Measurements from ENCODE around the gene AIP.
"Not testable (repeated sequence)": the region's sequence is repeated elsewhere in the genome, so short reads cannot be mapped to it uniquely, and the experiment has no call there.

AIP gene

GRCh38 chr11:67449116-67449844 lies 33.5 kb upstream of the AIP start:
- DNase-seq = no peak

GRCh38 chr11:67450796-67451657 lies 31.8 kb upstream of the AIP start:
- DNase-seq = no peak

- no peak for DNase-seq
Measured at GRCh38 chr11:67451658-67451976, 31.2 kb upstream of the AIP start.

GRCh38 chr11:67452141-67452952 lies 30.5 kb upstream of the AIP start, which contains the start of gene GPR152:
Gene GPR152 (minus strand): TSS chr11:67452729. CDS start chr11:67452724, 5 bp downstream.
- DNase-seq = no peak

GRCh38 chr11:67453816-67454732 lies 28.8 kb upstream of the AIP start:
- no peak for DNase-seq

- no peak for DNase-seq
Measured at GRCh38 chr11:67455054-67455453, 27.8 kb upstream of the AIP start, which contains the start of gene CABP4. Gene CABP4 (plus strand): TSS chr11:67455354. CDS start chr11:67455424, 70 bp downstream.

- DNase-seq = no peak
Measured at GRCh38 chr11:67456068-67456705, 26.6 kb upstream of the AIP start.

- DNase-seq = no peak
Measured at GRCh38 chr11:67457453-67457852, 25.4 kb upstream of the AIP start.

GRCh38 chr11:67458266-67458665 lies 24.6 kb upstream of the AIP start:
- DNase-seq = no peak

- no peak for DNase-seq
Measured at GRCh38 chr11:67463186-67463585, 19.6 kb upstream of the AIP start.

- no peak for DNase-seq
Measured at GRCh38 chr11:67463680-67464410, 19.0 kb upstream of the AIP start.

GRCh38 chr11:67464411-67465188 lies 18.2 kb upstream of the AIP start:
- DNase-seq = peak; percentile 3

- no peak for DNase-seq
Measured at GRCh38 chr11:67465189-67465510, 17.7 kb upstream of the AIP start.

GRCh38 chr11:67465530-67465929 lies 17.3 kb upstream of the AIP start:
- DNase-seq = not testable (repeated sequence)

GRCh38 chr11:67466367-67466766 lies 16.5 kb upstream of the AIP start:
- DNase-seq = no peak

GRCh38 chr11:67466962-67467771 lies 15.7 kb upstream of the AIP start:
- DNase-seq = no peak

GRCh38 chr11:67468056-67468455 lies 14.8 kb upstream of the AIP start:
- no peak for DNase-seq

- DNase-seq = no peak
Measured at GRCh38 chr11:67468456-67468758, 14.4 kb upstream of the AIP start.

GRCh38 chr11:67468759-67469507 lies 13.9 kb upstream of the AIP start, which contains the start of gene TMEM134:
Gene TMEM134 (minus strand): TSS chr11:67469251. CDS start chr11:67469192, 59 bp downstream.
- DNase-seq = peak; percentile 64
